T-helper 1 cell treated with Interleukin-12 subunit alpha and Interleukin-12 subunit beta and Interleukin-4 antibody, amounts not matched to agents 30 μg/mL and 1 μg/mL, for 36 hours (primary cell): Measurements from ENCODE around the gene OTOG.

ENCODE experiments used
- H3K27ac Mint-ChIP-seq: one replicate; pipeline ENCODE4 v1.8.0; 2021; ENCODE audit warnings: mild to moderate bottlenecking, mixed read lengths
- H3K27me3 Mint-ChIP-seq: one replicate; pipeline ENCODE4 v1.8.0; 2021; ENCODE audit warnings: low read depth, mixed read lengths
- H3K36me3 Mint-ChIP-seq: one replicate; pipeline ENCODE4 v1.8.0; 2021; ENCODE audit warnings: low read depth, mixed read lengths
- H3K4me1 Mint-ChIP-seq: one replicate; pipeline ENCODE4 v1.8.0; 2021; ENCODE audit warnings: low read depth, mixed read lengths
- H3K4me3 Mint-ChIP-seq: one replicate; pipeline ENCODE4 v1.8.0; 2021; ENCODE audit warnings: mild to moderate bottlenecking, moderate library complexity, mixed read lengths
- H3K9me3 Mint-ChIP-seq: one replicate; pipeline ENCODE4 v1.8.0; 2021; ENCODE audit warnings: mixed read lengths

Gene OTOG

DNA sequence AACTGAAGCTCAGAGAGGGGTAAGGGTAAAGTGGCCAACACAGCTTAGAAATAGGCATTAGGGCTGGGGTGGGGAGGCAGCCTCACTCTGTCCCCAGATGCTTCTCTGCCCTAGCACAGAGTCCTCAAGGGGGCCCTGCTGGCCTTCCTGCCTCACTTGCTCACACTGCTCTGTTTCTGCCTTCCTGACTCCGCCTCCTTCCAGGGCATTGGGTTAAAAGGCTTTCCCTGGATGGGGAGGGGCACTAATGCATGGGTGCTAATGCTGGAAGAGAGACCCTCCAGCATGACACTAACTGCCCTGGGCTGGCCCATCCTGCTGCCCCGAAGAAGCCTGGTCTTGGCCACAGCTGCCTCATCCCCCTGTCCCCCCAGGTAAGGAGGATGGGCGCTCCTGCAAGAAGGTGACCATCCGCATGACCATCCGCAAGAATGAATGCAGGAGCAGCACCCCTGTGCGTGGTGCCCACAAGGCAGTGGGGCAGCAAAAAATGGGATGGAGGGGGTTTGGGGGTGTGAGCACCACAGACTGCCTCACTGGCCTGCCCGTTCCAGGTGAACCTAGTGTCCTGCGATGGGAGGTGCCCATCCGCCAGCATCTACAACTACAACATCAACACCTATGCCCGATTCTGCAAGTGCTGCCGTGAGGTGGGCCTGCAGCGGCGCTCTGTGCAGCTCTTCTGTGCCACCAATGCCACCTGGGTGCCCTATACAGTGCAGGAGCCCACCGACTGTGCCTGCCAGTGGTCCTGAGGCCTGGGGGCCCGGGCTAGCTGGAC lies 98.3 kb downstream of the OTOG start:
- Mint-ChIP-seq H3K36me3 (no peaks in the 10 kb centered on the region), H3K27me3 (peaks cover 13% of the 10 kb centered on the region), H3K4me1 (no peaks in the 10 kb centered on the region), H3K9me3 (no peaks in the 10 kb centered on the region), H3K4me3 (no peak overlapping the region), H3K27ac (no peak overlapping the region)

DNA sequence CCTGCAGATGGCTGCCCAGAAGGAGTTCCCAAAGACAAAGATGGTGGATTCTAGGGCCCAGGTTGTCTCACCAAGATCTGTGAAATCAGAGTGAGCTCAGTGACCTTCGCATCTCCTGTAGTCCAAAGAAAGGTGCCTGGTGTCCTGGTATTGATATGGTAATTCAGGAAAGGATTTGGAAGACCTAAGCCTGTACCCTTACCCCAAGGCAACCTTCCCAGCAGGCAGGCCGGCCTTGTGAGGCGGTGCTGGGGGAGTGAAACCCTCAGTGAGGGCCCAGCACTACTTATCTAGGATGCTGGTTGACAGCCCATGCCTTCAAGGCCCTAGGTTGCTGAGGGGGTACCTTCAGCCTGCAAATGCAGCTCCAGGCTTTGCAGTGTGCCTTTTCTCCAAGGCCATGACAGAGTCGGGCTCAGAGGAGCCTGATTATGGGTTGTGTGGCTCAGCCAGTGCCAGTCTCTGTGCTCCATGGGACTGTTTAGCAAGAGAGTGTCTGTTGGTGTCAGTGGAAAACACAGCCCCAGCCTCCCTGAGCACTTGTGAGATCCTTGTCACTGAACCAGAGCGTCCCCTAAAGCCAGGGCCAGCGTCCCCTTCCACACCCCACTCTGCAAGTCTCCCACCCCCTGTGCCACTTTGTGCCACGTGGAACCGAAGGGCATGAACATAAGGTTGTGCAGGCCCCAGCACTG lies 99.5 kb downstream of the OTOG start:
- H3K9me3 Mint-ChIP-seq = no peaks in the 10 kb centered on the region
- H3K4me1 Mint-ChIP-seq = no peaks in the 10 kb centered on the region
- peaks cover 19% of the 10 kb centered on the region for H3K27me3 Mint-ChIP-seq
- no peak overlapping the region for H3K27ac Mint-ChIP-seq
- H3K36me3 Mint-ChIP-seq = no peaks in the 10 kb centered on the region
- no peak overlapping the region for H3K4me3 Mint-ChIP-seq

DNA sequence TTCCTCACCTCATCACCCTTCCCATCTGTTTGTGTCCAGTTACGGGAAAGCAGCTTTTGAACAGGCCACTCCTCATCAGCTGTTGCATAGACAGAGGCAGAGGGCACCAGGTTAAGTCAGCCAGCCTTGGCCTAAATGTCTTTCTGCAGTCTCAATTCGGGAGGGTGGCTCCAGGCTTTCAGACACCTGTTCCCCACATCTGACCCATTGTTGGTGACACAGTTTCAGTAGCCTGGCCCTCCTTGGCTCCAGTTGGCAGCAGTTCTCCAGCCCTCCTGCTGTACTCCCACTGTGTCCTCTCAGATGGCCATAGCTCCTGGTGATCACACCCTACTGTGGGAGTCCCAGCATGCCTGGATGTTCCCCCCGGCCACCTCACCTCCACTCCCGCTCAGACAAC lies 101.5 kb downstream of the OTOG start:
- Mint-ChIP-seq H3K4me3 (no peak overlapping the region), H3K27ac (no peak overlapping the region), H3K27me3 (peaks cover 19% of the 10 kb centered on the region), H3K9me3 (no peaks in the 10 kb centered on the region), H3K36me3 (no peaks in the 10 kb centered on the region), H3K4me1 (no peaks in the 10 kb centered on the region)

DNA sequence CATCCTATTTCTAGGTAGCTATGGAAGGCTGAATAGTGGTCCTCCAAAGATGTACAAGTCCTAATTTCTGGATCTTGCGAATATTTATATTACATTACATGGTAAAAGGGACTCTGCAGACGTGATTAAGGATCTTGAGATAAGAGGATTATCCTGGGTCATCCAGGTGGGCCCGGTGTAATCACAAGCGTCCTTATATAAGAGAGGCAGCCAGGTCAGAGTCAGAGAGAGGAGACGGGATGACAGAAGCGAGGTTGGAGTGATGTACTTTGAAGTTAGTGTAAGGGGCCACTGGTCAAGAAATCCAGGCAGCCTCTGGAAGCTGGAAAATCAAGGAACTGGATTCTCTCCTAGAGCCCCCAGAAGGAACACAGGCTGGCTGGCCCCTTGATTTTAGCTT lies 102.2 kb downstream of the OTOG start:
- no peaks in the 10 kb centered on the region for H3K9me3 Mint-ChIP-seq
- H3K4me3 Mint-ChIP-seq = no peak overlapping the region
- H3K27ac Mint-ChIP-seq = no peak overlapping the region
- no peaks in the 10 kb centered on the region for H3K4me1 Mint-ChIP-seq
- H3K27me3 Mint-ChIP-seq = peaks cover 19% of the 10 kb centered on the region
- H3K36me3 Mint-ChIP-seq = no peaks in the 10 kb centered on the region

DNA sequence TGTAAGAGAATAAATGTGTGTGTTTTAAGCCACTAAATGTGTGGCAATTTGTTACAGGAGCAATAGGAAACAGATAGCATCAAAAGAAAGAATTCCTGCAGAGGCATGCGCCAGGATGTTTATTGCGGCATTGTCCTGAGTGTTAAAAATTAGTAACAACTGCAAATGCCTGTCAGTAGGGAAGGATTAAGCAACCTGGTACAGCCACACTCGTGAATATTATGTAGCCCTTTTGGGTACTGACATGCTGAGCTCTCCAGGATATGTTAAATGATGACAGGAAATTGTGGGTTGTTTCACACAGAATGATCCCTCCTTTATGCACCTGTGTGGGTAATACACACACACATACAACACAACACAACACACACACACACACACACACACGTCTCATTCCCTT lies 102.6 kb downstream of the OTOG start:
- Mint-ChIP-seq H3K27me3 (peaks cover 19% of the 10 kb centered on the region), H3K4me3 (no peak overlapping the region), H3K27ac (no peak overlapping the region), H3K36me3 (no peaks in the 10 kb centered on the region), H3K9me3 (no peaks in the 10 kb centered on the region), H3K4me1 (no peaks in the 10 kb centered on the region)

DNA sequence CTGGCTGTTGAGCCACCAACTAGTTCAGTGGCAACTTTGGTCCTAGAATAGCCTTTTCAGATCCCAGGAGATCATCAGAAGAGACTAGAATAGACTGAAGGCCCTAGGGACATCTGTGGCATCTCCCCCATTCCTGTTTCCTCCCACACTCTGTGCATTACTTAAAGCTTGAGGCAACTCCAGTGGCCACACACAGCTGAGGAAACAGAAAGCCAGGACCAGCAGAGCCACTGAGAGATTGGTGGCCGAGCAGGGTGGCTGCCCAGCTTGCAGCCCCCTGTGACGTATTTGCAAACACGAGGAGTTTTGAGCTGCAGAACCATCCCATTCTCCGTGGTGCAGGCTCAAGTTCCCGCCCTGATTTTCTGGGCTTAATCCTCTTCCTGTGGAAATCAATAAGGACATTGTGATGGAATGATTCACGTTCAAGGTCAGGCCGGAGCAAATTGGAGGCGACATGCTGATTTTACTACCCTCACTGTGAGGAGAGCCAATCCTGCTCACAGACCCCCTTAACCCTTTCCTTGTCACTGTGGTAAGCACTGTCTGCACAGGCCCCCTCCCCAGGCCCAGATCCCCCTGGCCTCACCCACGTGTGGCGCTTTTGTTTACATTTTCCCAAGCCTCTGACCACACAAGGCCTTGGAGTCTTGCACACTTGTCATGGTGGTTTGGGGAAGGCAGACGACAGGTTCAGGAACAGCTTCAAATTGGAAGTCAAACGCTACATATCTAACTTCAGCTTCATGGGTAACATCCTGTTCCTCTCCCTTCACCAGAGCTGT lies 103.3 kb downstream of the OTOG start:
- H3K27ac Mint-ChIP-seq = no peak overlapping the region
- H3K9me3 Mint-ChIP-seq = no peaks in the 10 kb centered on the region
- no peaks in the 10 kb centered on the region for H3K36me3 Mint-ChIP-seq
- H3K27me3 Mint-ChIP-seq = peaks cover 19% of the 10 kb centered on the region
- H3K4me3 Mint-ChIP-seq = no peak overlapping the region
- H3K4me1 Mint-ChIP-seq = no peaks in the 10 kb centered on the region

DNA sequence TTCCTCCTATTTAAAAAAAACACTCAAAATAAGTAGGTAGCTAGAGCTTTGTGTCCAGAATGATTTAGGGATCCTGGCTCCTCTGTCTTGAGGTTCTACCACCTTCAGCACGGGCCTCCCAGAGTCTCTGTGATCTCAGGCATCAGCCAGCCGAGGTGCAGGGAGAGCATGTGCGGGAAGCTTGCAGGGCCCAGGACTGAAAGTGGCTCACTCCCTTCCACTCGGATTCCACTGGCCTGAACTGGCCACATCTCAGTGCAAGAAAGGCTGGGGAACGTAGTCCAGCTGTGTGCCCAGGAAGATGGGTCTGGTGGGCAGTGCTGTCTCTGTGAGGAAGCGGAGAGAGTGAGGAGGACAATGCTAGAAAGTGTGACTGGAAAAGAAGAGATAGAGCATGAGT lies 104.0 kb downstream of the OTOG start:
- Mint-ChIP-seq H3K27me3 (peaks cover 23% of the 10 kb centered on the region), H3K4me3 (no peak overlapping the region), H3K4me1 (no peaks in the 10 kb centered on the region), H3K36me3 (no peaks in the 10 kb centered on the region), H3K9me3 (no peaks in the 10 kb centered on the region), H3K27ac (no peak overlapping the region)

DNA sequence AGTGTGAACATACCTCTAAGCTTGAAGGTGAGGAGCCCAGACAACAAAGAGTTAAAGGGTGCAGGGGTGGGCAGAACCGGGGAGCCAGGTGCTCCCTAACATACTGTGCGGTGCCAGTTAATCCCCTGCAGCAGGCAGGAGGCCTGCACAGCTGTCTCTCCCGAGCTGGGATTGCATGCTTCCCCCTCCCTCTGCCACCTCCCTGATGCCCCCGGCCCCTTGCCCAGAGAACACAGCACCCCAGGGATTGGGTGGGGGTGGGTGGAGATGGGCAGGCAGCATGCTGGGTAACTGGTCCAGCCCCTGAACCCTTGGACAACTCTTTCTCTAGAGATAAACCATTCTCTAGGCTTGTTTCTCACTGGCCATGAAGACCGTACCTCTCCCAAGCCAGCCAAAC lies 104.6 kb downstream of the OTOG start:
- Mint-ChIP-seq H3K36me3 (no peaks in the 10 kb centered on the region), H3K4me3 (no peak overlapping the region), H3K27me3 (peaks cover 23% of the 10 kb centered on the region), H3K9me3 (no peaks in the 10 kb centered on the region), H3K27ac (no peak overlapping the region), H3K4me1 (no peaks in the 10 kb centered on the region)

DNA sequence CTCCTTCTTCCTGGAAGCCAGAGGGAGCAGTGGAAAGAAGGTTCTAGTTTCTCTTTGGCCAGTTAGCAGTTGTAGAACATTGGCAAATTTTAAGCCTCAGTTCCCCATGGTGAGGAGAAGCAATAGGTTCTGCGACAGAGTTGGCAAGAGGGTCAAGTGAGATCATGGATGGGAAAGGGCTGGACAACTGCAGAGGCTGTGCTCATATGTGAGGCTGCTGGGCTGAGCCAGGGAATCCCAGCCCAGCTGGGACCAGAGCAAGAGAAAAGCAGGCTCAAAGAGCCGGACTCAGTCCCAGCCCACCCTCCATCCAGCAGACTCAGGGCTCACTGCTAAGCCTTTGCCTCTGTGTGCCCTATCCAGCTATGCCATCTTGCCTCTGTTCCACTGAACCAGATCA lies 105.5 kb downstream of the OTOG start:
- H3K27me3 Mint-ChIP-seq = peaks cover 18% of the 10 kb centered on the region
- no peaks in the 10 kb centered on the region for H3K36me3 Mint-ChIP-seq
- H3K27ac Mint-ChIP-seq = no peak overlapping the region
- H3K4me3 Mint-ChIP-seq = no peak overlapping the region
- H3K4me1 Mint-ChIP-seq = no peaks in the 10 kb centered on the region
- no peaks in the 10 kb centered on the region for H3K9me3 Mint-ChIP-seq

DNA sequence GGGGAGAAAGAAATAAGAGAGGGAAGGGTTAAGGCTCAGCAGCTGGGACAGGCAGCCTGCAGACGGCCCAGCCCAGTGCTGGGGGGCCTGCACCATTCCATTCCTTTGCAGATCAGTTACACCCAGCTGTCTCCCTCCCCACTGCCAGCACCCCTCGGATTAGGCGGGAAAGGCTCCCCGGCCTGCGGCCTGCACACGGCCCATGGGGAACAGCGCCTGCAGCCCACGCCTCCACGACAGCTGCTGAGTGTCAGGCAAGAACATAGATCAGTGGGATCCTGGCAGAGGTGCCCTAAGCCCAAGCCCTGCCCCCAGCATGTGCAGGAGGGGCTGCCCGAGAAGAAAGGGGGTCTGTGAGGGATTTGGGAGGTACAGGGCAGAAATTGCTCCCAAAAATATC lies 106.6 kb downstream of the OTOG start:
- no peaks in the 10 kb centered on the region for H3K4me1 Mint-ChIP-seq
- no peak overlapping the region for H3K4me3 Mint-ChIP-seq
- H3K9me3 Mint-ChIP-seq = no peaks in the 10 kb centered on the region
- H3K27ac Mint-ChIP-seq = no peak overlapping the region
- H3K36me3 Mint-ChIP-seq = no peaks in the 10 kb centered on the region
- H3K27me3 Mint-ChIP-seq = peaks cover 17% of the 10 kb centered on the region

DNA sequence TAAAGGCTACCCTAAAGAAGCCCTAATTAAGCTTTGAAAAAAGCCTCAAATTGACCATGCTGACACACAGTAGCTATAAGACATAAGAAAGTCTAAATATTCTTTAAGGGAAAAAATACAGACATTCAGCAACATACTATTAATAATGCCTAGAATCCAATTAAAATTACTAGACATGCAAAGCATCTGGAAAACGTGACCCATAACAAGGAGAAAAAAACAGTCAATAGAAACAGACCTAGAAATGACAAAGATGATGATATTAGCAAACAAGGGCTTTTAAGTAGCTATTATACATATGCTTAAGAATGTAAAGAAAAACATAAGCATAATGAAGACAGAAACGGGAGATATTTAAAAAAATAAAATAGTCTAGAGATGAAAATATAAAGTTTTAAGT lies 108.6 kb downstream of the OTOG start:
- Mint-ChIP-seq H3K4me3 (no peak overlapping the region), H3K4me1 (no peaks in the 10 kb centered on the region), H3K27ac (no peak overlapping the region), H3K27me3 (peaks cover 19% of the 10 kb centered on the region), H3K9me3 (no peaks in the 10 kb centered on the region), H3K36me3 (no peaks in the 10 kb centered on the region)

DNA sequence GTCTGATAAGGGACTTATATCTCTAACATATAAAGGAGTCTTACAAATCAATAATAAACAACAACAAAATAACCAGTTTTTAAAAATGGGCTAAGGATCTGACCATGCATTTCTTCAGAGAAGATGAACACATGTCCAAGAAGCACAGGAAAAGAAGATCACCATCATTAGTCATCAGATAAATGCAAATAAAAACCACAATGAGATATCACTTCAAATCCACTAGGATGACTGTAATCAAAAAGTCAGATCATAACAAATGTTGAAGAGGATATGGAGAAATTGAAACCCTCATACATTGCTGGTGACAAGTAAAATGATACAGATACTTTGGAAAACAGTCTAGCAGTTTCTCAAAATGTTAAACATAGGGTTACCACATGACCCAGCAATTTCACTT lies 111.2 kb downstream of the OTOG start:
- Mint-ChIP-seq H3K27me3 (peaks cover 23% of the 10 kb centered on the region), H3K27ac (no peak overlapping the region), H3K36me3 (no peaks in the 10 kb centered on the region), H3K9me3 (no peaks in the 10 kb centered on the region), H3K4me1 (no peaks in the 10 kb centered on the region), H3K4me3 (no peak overlapping the region)

DNA sequence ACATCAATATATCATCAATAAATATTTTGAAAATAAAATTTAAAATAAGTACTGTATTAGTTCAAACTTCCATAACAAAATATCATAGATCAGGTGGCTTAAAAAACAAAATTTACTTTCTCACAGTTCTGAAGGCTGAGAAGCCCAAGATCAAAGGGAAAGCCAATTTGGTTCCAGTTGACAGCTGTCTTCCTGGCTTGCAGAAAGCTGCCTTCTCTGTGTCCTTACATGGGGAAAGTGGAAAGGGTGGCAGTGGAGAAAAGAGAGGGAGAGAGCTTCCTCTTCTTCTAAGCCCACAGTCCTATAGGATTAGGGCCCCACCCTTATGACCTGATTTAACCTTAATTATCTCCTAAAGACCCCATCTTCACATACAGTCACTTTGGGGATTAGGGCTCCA lies 121.1 kb downstream of the OTOG start:
- H3K4me3 Mint-ChIP-seq = no peak overlapping the region
- no peaks in the 10 kb centered on the region for H3K4me1 Mint-ChIP-seq
- no peak overlapping the region for H3K27ac Mint-ChIP-seq
- no peaks in the 10 kb centered on the region for H3K36me3 Mint-ChIP-seq
- no peaks in the 10 kb centered on the region for H3K9me3 Mint-ChIP-seq
- H3K27me3 Mint-ChIP-seq = peaks cover 22% of the 10 kb centered on the region

DNA sequence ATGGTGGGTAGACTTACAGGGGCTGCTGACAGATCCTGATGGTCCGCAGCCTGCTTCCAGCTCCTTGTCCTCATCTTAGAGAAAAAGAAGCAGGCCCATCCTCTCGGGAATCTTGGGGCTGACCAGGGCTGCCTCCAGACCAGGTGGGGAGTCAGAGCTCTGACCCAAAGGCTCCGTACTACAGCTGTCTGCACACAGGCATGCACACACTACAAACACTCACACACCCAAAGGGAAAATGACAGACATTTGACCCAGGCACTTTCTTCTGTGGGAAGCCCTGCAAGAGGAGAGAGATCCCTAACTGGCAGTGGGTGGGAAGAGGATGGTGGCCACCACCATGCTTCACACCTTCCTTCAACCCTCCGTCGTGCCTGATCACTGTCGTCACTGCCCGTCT lies 125.4 kb downstream of the OTOG start:
- H3K4me1 Mint-ChIP-seq = no peaks in the 10 kb centered on the region
- H3K27me3 Mint-ChIP-seq = peaks cover 20% of the 10 kb centered on the region
- no peak overlapping the region for H3K4me3 Mint-ChIP-seq
- no peak overlapping the region for H3K27ac Mint-ChIP-seq
- H3K36me3 Mint-ChIP-seq = no peaks in the 10 kb centered on the region
- peaks cover 4% of the 10 kb centered on the region for H3K9me3 Mint-ChIP-seq

DNA sequence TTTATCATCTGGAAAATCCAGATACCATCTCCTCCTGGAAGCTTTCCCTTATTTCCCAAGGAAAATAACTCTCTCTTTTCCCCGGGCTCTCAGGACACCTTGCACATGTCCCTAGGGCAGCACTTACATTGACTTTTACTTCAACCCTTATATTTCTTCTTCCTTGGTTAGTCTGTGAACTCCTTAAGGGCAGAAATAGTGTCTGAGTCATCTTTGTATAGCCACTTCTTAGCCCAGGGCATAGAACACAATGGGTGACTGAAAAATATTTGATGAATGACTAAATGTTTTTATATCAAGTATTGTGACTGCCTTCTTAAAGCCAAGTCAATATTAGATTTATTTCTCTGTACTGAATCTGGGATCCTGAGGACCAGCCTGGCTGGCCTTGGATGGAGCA lies 126.9 kb downstream of the OTOG start:
- no peaks in the 10 kb centered on the region for H3K4me1 Mint-ChIP-seq
- no peaks in the 10 kb centered on the region for H3K36me3 Mint-ChIP-seq
- peaks cover 17% of the 10 kb centered on the region for H3K27me3 Mint-ChIP-seq
- H3K27ac Mint-ChIP-seq = no peak overlapping the region
- no peak overlapping the region for H3K4me3 Mint-ChIP-seq
- peaks cover 4% of the 10 kb centered on the region for H3K9me3 Mint-ChIP-seq
